ENCODE results near the gene LIM2. TPM values are rescaled to one million over a fixed set of nuclear protein-coding genes. Genes with fewer than 3 reads are reported as not detected.

The LIM2 gene
- total and polyA plus RNA-seq, 2 of the 8 experiments (the other 6 are each of a cell fraction or from before 2014, with no cell fraction given), result not detected

- TF ChIP-seq CTBP2 (IDR thresholded peaks at IDR 0.05; ENCODE audit: borderline replicate concordance, insufficient read depth, insufficient read length, low read length) (no peak), E2F6 (IDR thresholded peaks at IDR 0.05) (no peak), SUZ12 (IDR thresholded peaks at IDR 0.05; ENCODE audit: low read length) (no peak), NANOG (IDR thresholded peaks at IDR 0.05; ENCODE audit: insufficient read depth, low read depth, low read length, poor library complexity, severe bottlenecking) (no peak), SIX5 (IDR thresholded peaks at IDR 0.05; ENCODE audit: low read depth, low read length) (no peak), SRF (IDR thresholded peaks at IDR 0.05; ENCODE audit: low read depth, low read length) (no peak), MAX (IDR thresholded peaks at IDR 0.05) (no peak), ASH2L (IDR thresholded peaks at IDR 0.05; ENCODE audit: low read length) (no peak)
These were observed 46.7 kb downstream of the LIM2 start (continued) for GRCh38 chr19:51341066-51341465.

Measured in H1 (cell line).